Heart left ventricle (tissue), 16 donors: Measurements from ENCODE around the gene PRICKLE3. TPM values are rescaled to one million over a fixed set of nuclear protein-coding genes. Genes with fewer than 3 reads are reported as not detected.
"Not testable (repeated sequence)": the region's sequence is repeated elsewhere in the genome, so short reads cannot be mapped to it uniquely, and the experiment has no call there.

Source experiments
- ATAC-seq, 4 donors: fragments of 200-7000 bp; cut with Tn5 transposase; one replicate each; pipeline ENCODE4 v1.9.1; 2020 to 2022; ENCODE audit warnings: moderate library complexity in 4 of 4, mild to moderate bottlenecking in 3 of 4, moderate number of reproducible peaks in 1 of 4
- DNase-seq, 5 donors: peaks; one replicate each; pipeline ENCODE4 v3.0.0-alpha.2; 2020
- H3K27ac ChIP-seq, 12 donors: fragments of 200-600 bp; sonication (generic) in 4 of 12; one replicate each; pipeline versions ENCODE4 v1.5.0 to v1.8.0; 2016 to 2022; ENCODE audit warnings: mild to moderate bottlenecking in 2 of 12
- H3K27me3 ChIP-seq, 9 donors: fragments of 200-600 bp; sonication (generic) in 2 of 9; one replicate each; pipeline versions ENCODE4 v1.5.1 to v1.8.0; 2016 to 2022; ENCODE audit warnings: mild to moderate bottlenecking in 3 of 9
- H3K36me3 ChIP-seq, 9 donors: fragments of 200-600 bp; sonication (generic) in 2 of 9; one replicate each; pipeline versions ENCODE4 v1.5.0 to v1.8.0; 2018 to 2022; ENCODE audit warnings: mild to moderate bottlenecking in 2 of 9
- H3K4me1 ChIP-seq, 12 donors: fragments of 200-600 bp; sonication (generic) in 4 of 12; one replicate each; pipeline versions ENCODE4 v1.5.0 to v1.8.0; 2016 to 2022; ENCODE audit warnings: mild to moderate bottlenecking in 3 of 12
- H3K4me3 ChIP-seq, 12 donors: fragments of 200-600 bp; sonication (generic) in 4 of 12; one replicate each; pipeline versions ENCODE4 v1.5.0 to v1.8.0; 2017 to 2022; ENCODE audit warnings: mild to moderate bottlenecking in 9 of 12, moderate library complexity in 4 of 12
- H3K9me3 ChIP-seq, 12 donors: fragments of 200-600 bp; sonication (generic) in 4 of 12; one replicate each; pipeline versions ENCODE4 v1.5.0 to v1.8.0; 2016 to 2022; ENCODE audit warnings: mild to moderate bottlenecking in 1 of 12
- POLR2A ChIP-seq, 2 donors: fragments of 450-650 bp; IDR thresholded peaks; one replicate each; pipeline ENCODE4 v1.6.1; 2017; ENCODE audit warnings: antibody characterized with exemption in 2 of 2, mild to moderate bottlenecking in 2 of 2, moderate library complexity in 2 of 2
- WGBS, 4 donors: extraction: QIAGEN DNeasy Blood & Tissue Kit in 2 of 4; methylation state at CpG; one replicate each; pipeline versions ENCODE4 v1.1.5 to v1.1.7; 2013 to 2018; 5-methylcytosine and 5-hydroxymethylcytosine counted together
- intact Hi-C, 10 donors: fragments of 100-400 bp; cut with DNase I; formaldehyde crosslinking; loops; one replicate each; pipeline versions ENCODE4 v1.11.1 to v1.14.2; 2022
- polyA plus RNA-seq, 2 donors: library from polyadenylated mRNA; stranded (reverse); fragments of 200-250 nt; gene quantifications; one replicate each; pipeline ENCODE4 v1.2.3, GENCODE V29; 2013
- total RNA-seq, 9 donors: library from RNA; depleted of rRNA in 2 of 9; stranded (reverse); fragments of >200 nt in 2 of 9; fragmentation: NEBNext Ultra II Directional in 3 of 9; extraction: Animal tissue kit (Norgen Biotek cat#: 25700) in 3 of 9; gene quantifications; one replicate each; pipeline versions ENCODE4 v1.1.0 to v1.2.4, GENCODE V29; 2016 to 2023
- TF ChIP-seq, protein P1 (sequence below), 12 donors: fragments of 200-600 bp; sonication (generic) in 4 of 12; IDR thresholded peaks; one replicate each; pipeline versions ENCODE4 v1.5.0 to v1.8.0; 2018 to 2022; ENCODE audit warnings: antibody characterized with exemption in 12 of 12, mild to moderate bottlenecking in 5 of 12
- donor health status: ischemic (EF 13 %, LVEDD 7.1; RV severe dilation, severe dysfunction).
- donor health status: healthy with polysubstance abuse.
- donor health status: DM: no; HTN: yes; CAD: no.
- donor health status: DM: no; HTN: no; CAD: no.
- donor health status: ischemic (EF 25% LVEDD 6.9; RV normal size, moderate dysfunction).
- donor health status: ischemic (EF 25% LVEDD 5.7; RV mildly dilated, moderate dysfunction).
- donor health status: healthy.
- donor health status: DM: yes; HTN: yes; CAD: no.
- donor health status: ischemic (EF 35%, LVEDD 5.7; RV mildly dilated, moderate dysfunction).
- donor health status: nonischemic (EF 11% LVEDD 7.7; RV severe dilation, severe dysfunction).
- donor health status: DM: yes; HTN: yes; CAD: no.
- donor health status: PGD.
- donor health status: ischemic (EF 29% LVEDD 5.4; RV normal size, mild dysfunction).
- donor health status: nonischemic (EF 23%, LVEDD 6.1; RV moderate dilation, normal function).

The PRICKLE3 gene
- total and polyA plus RNA-seq, 11 donors, result 6.5 to 13.2 (median 9.3) TPM

DNA sequence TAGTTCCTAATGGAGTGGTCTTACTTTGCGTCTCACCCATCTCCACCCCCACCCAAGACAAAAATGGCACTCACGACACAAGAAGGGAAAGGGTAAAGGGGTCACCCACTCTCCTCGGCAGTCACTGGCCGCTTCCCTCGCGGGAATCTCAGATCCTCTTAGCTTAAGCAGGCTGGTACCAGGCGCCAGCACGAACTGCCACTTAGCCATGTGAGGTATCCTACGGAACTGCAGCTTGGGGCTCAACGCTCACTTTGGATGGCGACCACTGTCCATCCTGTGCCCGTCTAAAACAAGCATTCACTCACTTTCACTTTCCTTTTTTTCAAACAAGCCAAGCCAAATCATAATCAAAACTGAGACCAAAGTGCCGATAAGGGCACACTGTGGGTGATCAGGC is 38.2 kb downstream of the PRICKLE3 start:
- intact Hi-C loops, result loop anchor here in 1 of 10 donors (10.0 kb wide), 1 partner anchor 607 kb away; no protein-coding TSS in a partner anchor
- no peaks in the 10 kb centered on the region for H3K36me3 ChIP-seq
- H3K4me3 ChIP-seq, result no peak overlapping the region
- H3K27me3 ChIP-seq, result no peaks in the 10 kb centered on the region
- no peak for ATAC-seq
- H3K9me3 ChIP-seq, result no peaks in the 10 kb centered on the region
- WGBS, 4 donors, result 89 to 95% (median 92%) methylated on average over 13 of the region's 13 CpGs
- TF ChIP-seq, protein P1, sequence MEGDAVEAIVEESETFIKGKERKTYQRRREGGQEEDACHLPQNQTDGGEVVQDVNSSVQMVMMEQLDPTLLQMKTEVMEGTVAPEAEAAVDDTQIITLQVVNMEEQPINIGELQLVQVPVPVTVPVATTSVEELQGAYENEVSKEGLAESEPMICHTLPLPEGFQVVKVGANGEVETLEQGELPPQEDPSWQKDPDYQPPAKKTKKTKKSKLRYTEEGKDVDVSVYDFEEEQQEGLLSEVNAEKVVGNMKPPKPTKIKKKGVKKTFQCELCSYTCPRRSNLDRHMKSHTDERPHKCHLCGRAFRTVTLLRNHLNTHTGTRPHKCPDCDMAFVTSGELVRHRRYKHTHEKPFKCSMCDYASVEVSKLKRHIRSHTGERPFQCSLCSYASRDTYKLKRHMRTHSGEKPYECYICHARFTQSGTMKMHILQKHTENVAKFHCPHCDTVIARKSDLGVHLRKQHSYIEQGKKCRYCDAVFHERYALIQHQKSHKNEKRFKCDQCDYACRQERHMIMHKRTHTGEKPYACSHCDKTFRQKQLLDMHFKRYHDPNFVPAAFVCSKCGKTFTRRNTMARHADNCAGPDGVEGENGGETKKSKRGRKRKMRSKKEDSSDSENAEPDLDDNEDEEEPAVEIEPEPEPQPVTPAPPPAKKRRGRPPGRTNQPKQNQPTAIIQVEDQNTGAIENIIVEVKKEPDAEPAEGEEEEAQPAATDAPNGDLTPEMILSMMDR (IDR thresholded peaks at IDR 0.05), result no peak
- no peak for TF ChIP-seq POLR2A (IDR thresholded peaks at IDR 0.05)
- no peak overlapping the region for H3K27ac ChIP-seq
- no peaks in the 10 kb centered on the region for H3K4me1 ChIP-seq
- DNase-seq, result no peak

DNA sequence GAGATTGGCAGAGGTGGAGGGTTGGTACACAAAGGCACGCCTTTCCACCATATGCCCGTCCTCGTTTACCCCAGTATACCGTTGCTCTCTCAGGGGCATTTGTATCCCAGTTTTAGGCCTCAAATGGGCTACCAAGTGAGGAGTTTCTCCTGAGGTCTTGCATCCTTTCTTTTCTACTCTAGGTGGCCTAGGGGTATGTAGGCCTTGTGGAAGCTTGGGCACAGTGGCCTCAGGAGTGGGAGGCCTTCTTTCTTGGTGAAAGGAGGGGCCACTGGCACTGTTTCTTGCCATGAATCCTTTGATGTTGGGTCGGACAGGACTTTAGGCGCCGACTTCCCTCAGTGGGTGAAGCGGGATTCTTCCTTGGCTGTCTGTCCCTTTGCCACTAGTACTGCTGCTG is 38.9 kb downstream of the PRICKLE3 start:
- Histone ChIP-seq H3K27ac (no peak overlapping the region), H3K36me3 (no peaks in the 10 kb centered on the region), H3K4me3 (no peak overlapping the region), H3K9me3 (no peaks in the 10 kb centered on the region), H3K4me1 (no peaks in the 10 kb centered on the region), H3K27me3 (no peaks in the 10 kb centered on the region)
- WGBS, 4 donors, result 89 to 96% (median 93%) methylated on average over 8 of the region's 8 CpGs
- intact Hi-C loops, result loop anchor here in 1 of 10 donors (10.0 kb wide), 1 partner anchor 608 kb away; no protein-coding TSS in a partner anchor
- no peak for DNase-seq
- TF ChIP-seq, protein P1 (IDR thresholded peaks at IDR 0.05), result no peak
- TF ChIP-seq POLR2A (IDR thresholded peaks at IDR 0.05), result no peak
- no peak for ATAC-seq

DNA sequence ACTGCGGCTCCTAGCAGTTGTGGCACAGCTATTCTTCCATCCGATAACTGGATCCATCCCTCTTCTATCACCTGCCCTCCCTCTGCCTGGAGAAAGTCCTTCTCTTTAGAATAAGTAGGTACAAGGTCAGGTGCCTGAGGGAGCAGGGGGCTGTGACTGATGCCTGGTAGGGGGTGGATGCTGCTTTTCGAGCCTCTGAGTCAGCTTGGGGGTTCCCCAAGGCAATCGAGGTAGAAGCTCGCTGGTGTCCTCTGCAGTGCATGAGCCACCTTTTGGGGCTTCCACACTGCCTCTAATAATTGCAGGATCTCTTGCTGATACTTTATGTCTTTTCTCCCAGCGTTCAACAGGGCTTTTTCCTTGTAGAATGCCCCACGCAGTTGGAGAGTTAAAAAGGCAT is 43.0 kb downstream of the PRICKLE3 start:
- not testable (repeated sequence) for H3K36me3 ChIP-seq, H3K27me3 ChIP-seq, H3K4me3 ChIP-seq, H3K4me1 ChIP-seq, ATAC-seq, H3K27ac ChIP-seq, DNase-seq
- intact Hi-C loops, result loop anchor here in 1 of 10 donors (10.0 kb wide), 1 partner anchor 612 kb away; no protein-coding TSS in a partner anchor
- WGBS, 4 donors, result 81 to 89% (median 86%) methylated on average over 7 of the region's 7 CpGs
- peaks cover 0 to 30% (median 0%) of the 10 kb centered on the region in 12 donors for H3K9me3 ChIP-seq

DNA sequence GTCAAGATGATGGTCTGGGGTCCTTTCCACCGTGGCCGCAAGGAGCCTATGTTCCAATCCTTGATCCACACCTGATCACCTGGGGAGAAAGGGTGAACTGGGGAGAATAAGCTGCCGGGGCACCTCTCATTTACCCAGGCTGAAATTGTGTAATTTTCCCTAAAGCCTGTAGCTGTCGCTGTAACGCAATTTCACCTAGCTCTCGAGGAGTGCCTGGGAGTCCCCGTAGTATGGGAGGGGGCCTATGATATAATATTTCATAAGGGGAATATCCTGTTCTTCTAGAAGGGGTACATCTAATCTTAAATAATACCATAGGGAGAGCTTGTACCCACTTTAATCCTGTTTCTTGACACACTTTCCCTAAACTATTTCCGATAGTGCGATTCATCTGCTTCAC is 43.9 kb downstream of the PRICKLE3 start:
- H3K4me3 ChIP-seq, H3K27me3 ChIP-seq, H3K4me1 ChIP-seq, H3K36me3 ChIP-seq, ATAC-seq, H3K27ac ChIP-seq, DNase-seq: not testable (repeated sequence)
- intact Hi-C loops, result loop anchor here in 1 of 10 donors (10.0 kb wide), 1 partner anchor 613 kb away; no protein-coding TSS in a partner anchor
- WGBS, 4 donors, result 37 to 56% (median 47%) methylated on average over 9 of the region's 9 CpGs
- H3K9me3 ChIP-seq, result peaks cover 0 to 30% (median 0%) of the 10 kb centered on the region in 12 donors
- TF ChIP-seq, protein P1 (IDR thresholded peaks at IDR 0.05), result peak; percentile 21 to 53 (median 34)

DNA sequence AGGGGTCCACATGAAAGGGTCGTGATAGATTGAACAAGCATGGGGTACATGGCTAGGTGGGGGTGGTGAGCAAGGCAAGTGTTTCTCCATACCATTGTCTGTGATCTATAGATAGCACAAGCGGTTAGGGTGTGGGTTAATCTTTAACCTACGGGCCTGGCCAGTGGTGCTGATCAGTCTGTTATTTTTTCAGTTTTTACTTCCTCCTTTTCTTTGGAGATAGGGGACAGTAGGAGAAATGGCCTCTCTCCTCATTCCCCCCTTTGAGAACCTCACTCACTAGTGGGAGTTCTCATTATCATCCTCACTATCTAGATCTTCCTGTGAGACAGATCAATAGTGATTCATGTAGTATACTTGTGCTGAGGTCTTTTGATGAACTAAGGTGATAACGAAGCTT is 46.5 kb downstream of the PRICKLE3 start:
- no peak overlapping the region for H3K27ac ChIP-seq
- no peak for TF ChIP-seq POLR2A (IDR thresholded peaks at IDR 0.05)
- TF ChIP-seq, protein P1 (IDR thresholded peaks at IDR 0.05), result no peak
- H3K4me1 ChIP-seq, result no peaks in the 10 kb centered on the region
- peaks cover 0 to 30% (median 0%) of the 10 kb centered on the region in 12 donors for H3K9me3 ChIP-seq
- H3K27me3 ChIP-seq, result no peaks in the 10 kb centered on the region
- 75 to 89% (median 86%) methylated on average over 4 of the region's 4 CpGs for WGBS, 4 donors
- intact Hi-C loops, result loop anchor here in 1 of 10 donors (10.0 kb wide), 1 partner anchor 615 kb away; no protein-coding TSS in a partner anchor
- peaks cover 0 to 8% (median 0%) of the 10 kb centered on the region in 9 donors for H3K36me3 ChIP-seq
- ATAC-seq (no peak), DNase-seq (no peak)
- no peak overlapping the region for H3K4me3 ChIP-seq
